CD4-positive, alpha-beta T cell treated with Interleukin-15 for 4 hours (primary cell): ENCODE measurements around the gene GCC1.
A peak's percentile ranks its signal among the peaks of the same experiment; 100 is the strongest.
"Not testable (repeated sequence)": the region's sequence is repeated elsewhere in the genome, so short reads cannot be mapped to it uniquely, and the experiment has no call there.

Experiments
- DNase-seq: peaks from one replicate; pipeline ENCODE4 v3.0.0-alpha.2; 2020; ENCODE audit warnings: low spot score

GCC1 gene

GRCh38 chr7:127588697-127589482, 3.5 kb upstream of the GCC1 start:
- DNase-seq = peak; percentile 26

DNA sequence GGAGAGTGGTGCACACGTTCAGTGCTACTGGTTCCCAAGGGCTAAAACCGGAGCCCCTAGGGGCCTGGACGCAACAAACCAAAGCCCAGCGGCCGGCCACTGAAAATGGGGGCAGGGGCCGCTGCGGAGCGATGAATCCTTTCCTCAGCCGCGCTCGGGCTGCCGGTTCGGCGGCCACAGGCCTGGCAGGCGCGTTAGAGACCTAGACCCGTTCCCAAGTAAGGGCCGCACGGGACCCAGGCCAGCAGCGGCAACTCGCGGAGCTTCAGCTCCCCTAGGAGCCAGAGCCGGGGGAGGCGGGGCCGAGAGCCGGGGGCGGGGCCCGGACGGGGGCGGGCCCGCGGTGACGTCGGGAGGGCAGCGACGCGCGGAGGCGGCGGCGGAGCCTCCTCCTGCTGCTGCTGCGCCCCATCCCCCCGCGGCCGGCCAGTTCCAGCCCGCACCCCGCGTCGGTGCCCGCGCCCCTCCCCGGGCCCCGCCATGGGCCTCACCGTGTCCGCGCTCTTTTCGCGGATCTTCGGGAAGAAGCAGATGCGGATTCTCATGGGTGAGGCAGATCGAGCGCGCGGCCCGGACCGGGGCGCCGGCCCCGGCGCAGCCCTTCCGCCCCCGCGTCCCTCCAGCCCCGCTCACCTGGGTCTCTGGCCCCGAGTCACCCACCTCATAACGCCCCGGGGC, 2.8 kb upstream of the GCC1 start, which contains the start of gene ARF5:
ARF5 (plus strand) TSS at position 393 of the 678 bp plus-strand sequence; CDS start at position 481, 88 bp downstream.
- DNase-seq = peak; percentile 88

GRCh38 chr7:127587663-127588018, 2.2 kb upstream of the GCC1 start:
- no peak for DNase-seq

- no peak for DNase-seq
Measured at GRCh38 chr7:127586346-127586745, 950 bp upstream of the GCC1 start.

DNA sequence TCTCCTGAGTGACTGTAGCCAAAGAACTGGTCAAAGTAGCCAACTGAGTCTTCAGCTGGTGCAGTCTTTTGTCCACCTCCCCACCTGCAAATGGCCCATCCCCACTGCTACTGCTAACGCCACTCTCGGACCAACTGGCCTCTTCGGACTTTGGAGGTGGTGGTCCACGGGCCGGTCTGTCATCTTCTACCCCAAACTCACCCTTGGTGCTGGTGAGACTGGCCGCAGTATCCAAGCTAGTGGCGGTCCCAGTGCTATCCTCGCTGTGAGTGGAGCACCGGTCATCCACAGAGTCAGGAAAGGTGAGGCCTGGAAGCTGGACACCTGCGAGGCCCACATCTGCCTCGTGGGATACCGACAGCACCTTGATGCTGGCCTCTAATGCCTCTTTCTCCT, 750 bp downstream of the GCC1 start:
- no peak for DNase-seq

- DNase-seq = no peak
Measured at GRCh38 chr7:127582361-127582760, 3.0 kb downstream of the GCC1 start.

DNA sequence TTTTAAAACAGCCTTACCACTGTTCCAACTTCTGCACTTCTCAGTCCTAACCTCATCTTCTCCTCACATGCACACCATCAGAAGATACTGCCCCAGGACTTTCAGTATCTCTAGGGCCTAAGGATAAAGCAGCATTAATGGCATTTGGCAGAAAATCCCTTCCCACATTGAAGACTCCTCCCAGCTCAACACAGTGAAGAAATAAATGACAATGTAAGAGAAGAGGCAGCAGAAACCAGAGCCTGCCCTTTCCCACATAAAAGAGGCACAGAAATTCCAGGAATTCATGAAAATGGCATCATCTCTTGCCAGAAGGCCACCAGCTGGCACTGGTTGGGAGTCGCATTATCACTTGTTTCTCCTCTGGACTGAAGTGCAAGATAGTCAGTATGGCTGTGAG, 3.7 kb downstream of the GCC1 start:
- no peak for DNase-seq

DNA sequence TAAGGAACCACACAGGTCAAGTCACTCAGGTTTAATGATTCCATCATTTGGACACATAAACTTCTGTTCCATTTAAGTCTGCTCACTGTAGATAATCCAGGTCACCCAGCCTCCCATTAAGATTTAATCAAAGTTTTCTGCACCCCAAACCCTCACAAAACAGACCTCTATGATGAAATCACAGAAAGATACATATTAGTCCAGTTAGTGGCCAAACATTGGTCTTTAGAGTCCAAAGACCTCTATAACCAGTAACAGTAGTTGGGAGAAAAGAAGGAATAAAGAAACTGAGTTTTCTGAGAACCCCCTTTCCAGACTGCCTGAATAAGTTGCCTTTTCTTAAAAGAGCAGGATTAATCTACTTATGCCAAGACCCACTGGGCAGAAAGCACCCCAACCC, 4.8 kb downstream of the GCC1 start:
- no peak for DNase-seq

DNA sequence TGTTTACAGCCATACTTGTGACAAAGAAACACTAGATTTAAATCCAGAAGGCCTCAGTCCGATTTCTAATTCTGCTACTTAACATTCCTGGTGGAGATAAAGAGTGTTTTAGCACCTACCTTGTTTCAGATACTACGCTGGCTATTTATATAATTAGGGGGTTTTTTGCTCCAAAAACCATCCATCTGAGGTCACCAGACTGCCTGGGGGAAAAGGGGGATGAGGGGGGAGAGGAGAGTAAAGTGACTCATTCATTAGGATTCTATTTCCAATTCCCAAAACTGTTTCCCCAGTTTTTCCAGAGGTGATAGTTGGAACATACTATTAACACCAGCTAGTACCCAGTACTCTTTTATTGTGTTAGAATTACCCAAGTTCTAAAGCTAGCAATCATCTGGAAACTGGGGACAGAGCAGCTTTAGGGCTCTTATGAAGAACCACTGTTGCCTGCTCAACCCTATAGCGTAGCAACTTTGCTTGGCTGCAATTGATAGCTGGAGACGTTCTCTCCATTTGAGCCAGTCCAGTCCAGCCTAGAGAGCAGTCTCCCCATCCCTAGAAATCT, 6.6 kb downstream of the GCC1 start:
- no peak for DNase-seq

GRCh38 chr7:127578036-127578684, 7.2 kb downstream of the GCC1 start:
- DNase-seq = no peak

DNA sequence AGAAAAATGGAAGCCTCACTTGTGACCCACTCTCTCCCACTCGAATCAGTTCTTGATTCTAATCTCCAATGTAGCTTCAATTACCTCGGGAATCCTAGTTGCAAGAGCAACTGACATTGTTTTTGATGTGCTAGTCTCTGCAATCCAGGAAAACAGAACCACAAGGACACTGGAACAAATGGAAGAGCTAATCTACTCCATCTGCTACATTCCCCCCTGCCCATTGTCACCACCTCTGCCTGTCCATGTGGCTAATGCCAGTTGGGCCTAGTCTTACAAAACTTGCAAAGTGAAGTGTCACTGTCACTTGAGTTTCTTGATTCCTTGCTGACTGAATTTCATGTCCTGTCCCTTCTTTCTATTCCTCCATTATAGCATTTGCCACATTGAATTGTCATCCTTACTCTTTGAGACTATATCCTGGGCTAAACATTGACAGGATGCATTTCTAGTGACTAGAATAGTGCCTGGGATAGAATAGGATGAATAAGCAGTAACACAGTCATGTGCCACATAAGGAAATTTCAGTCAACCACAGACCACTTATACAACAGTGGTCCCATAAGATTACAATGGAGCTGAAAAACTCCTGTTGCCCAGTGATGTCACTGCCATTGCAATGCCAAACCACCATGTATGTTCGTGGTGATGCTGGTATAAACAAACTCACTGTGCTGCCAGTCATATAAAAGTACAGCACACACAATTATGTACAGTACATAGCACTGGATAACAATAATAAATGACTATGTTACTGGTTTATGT, 13.5 kb downstream of the GCC1 start:
- no peak for DNase-seq

DNA sequence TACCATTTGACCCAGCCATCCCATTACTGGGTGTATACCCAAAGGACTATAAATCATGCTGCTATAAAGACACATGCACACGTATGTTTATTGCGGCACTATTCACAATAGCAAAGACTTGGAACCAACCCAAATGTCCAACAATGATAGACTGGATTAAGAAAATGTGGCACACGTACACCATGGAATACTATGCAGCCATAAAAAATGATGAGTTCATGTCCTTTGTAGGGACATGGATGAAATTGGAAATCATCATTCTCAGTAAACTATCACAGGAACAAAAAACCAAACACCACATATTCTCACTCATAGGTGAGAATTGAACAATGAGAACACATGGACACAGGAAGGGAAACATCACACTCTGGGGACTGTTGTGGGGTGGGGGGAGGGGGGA, 17.4 kb downstream of the GCC1 start:
- DNase-seq = not testable (repeated sequence)

- no peak for DNase-seq
Measured at GRCh38 chr7:127566242-127566641, 19.2 kb downstream of the GCC1 start.

DNA sequence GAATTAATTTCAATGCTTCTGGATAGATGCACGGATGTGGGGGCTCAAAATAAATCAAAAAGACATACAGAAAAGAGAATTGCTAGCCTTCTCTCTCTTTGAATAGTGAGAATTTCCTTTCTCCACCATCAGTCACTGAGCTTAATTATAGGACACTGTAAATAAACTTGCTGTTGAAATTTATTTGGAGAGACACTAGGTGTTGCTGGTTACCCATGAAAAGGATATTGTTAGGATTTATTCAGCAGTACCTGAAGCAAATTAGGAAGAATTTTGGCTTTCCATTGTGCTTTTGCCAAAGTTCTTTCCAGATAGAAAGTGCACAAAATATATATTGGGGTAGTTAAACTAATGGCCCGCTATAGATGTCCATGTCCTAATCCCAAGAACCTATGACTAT, 27.6 kb downstream of the GCC1 start:
- DNase-seq = no peak

DNA sequence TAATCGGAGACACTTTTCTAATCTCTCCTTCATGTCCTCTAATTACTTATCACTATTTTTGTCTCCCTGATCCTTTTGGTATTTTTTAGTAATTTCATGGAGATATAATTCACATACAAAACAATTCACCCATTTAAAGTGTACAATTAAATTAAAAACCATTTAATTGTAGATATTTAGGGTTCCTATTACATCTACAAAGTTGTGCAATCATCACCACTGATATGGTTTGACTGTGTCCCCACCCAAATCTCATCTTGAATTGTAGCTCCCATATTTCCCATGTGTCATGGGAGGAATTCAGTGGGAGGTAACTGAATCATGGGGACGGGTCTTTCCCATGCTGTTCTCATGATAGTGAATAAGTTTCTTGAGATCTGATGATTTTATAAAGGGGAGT, 29.0 kb downstream of the GCC1 start:
- no peak for DNase-seq

DNA sequence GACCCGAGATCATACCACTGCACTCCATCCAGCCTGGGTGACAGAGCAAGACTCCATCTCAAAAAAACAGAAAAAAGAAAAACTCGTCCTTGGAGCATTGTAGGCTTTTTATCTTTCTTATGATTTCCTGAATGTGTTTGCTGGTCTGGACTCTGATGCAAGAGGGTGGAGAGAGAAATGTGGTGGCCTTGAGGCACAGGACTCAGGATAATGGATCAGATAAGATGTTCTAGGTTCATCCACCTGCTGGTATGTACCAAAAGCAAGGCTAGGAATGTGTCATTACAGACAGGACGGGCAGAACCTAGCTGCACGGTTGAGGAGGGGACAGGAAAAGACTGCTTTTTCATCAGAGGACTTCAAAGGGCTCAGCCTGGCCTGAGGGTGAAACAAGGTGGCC, 33.5 kb downstream of the GCC1 start:
- DNase-seq = no peak

DNA sequence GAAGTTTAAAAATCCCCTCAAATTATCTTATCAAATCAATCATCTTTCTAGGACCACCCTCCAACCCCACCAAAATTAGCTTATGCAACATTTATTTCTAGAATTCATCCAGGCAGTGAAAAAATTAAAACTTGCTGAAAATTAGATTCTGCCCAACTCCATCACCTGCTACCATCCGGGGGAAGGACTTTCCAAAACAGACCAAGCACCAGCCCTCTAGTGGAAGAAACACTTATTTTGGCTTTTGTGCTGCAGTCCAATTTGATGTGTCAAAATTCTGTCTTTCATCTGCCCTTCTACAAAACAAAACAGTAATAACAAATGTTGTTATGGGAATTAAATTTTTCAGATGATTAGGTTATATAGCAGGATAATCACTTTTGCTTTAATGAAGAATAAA, 35.1 kb downstream of the GCC1 start:
- no peak for DNase-seq

- DNase-seq = no peak
Measured at GRCh38 chr7:127546313-127546712, 39.1 kb downstream of the GCC1 start.

DNA sequence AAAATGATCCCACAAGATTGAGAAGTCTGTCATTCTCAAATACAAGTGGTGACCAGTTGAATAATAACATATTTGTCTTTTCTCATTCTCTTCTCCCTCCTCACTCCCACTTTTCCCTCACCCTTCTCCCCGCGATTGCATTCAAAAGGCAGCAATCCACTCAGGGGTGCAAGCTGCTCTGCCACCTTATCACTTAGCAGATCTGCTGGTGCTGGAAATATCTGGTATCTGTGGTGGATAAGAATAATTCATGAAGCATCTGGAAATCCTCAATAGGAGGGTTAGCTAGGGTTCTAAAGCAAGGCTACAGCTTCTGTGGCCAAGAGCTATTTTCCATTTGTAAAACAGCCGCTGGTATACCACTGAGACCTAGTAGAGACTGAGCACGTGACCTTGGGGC, 43.8 kb downstream of the GCC1 start:
- DNase-seq = no peak

GRCh38 chr7:127540461-127540860, 44.9 kb downstream of the GCC1 start:
- DNase-seq = not testable (repeated sequence)

GRCh38 chr7:127539116-127539515, 46.3 kb downstream of the GCC1 start:
- DNase-seq = no peak

GRCh38 chr7:127536741-127537140, 48.7 kb downstream of the GCC1 start:
- no peak for DNase-seq
